ENCODE data around the gene CLEC20A.

The CLEC20A gene

DNA sequence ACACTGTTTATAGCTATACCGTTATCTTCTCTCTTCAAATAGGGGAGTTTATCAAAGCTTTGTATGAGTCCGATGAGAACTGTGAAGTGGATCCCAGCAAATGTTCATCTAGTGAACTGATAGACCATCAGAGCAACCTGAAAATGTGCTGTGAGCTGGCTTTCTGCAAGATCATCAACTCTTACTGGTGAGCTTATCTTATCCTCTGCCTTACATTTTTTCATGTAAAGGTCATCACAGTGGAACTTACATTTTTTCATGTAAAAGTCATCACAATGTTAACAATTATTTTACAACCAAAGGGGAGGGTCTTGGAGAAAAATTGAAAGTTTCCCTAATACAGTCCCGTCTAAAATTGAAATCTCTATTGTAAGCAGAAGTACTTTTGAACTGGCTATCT lies 45.2 kb downstream of the CLEC20A start:
- no peak overlapping the region for H3K4me3 ChIP-seq (ENCODE audit: low read length)
- TF ChIP-seq, protein P1, sequence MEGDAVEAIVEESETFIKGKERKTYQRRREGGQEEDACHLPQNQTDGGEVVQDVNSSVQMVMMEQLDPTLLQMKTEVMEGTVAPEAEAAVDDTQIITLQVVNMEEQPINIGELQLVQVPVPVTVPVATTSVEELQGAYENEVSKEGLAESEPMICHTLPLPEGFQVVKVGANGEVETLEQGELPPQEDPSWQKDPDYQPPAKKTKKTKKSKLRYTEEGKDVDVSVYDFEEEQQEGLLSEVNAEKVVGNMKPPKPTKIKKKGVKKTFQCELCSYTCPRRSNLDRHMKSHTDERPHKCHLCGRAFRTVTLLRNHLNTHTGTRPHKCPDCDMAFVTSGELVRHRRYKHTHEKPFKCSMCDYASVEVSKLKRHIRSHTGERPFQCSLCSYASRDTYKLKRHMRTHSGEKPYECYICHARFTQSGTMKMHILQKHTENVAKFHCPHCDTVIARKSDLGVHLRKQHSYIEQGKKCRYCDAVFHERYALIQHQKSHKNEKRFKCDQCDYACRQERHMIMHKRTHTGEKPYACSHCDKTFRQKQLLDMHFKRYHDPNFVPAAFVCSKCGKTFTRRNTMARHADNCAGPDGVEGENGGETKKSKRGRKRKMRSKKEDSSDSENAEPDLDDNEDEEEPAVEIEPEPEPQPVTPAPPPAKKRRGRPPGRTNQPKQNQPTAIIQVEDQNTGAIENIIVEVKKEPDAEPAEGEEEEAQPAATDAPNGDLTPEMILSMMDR (conservative IDR thresholded peaks at IDR 0.05; ENCODE audit: low read length): no peak
- peak; percentile 42 for DNase-seq (ENCODE audit: low read depth)

DNA sequence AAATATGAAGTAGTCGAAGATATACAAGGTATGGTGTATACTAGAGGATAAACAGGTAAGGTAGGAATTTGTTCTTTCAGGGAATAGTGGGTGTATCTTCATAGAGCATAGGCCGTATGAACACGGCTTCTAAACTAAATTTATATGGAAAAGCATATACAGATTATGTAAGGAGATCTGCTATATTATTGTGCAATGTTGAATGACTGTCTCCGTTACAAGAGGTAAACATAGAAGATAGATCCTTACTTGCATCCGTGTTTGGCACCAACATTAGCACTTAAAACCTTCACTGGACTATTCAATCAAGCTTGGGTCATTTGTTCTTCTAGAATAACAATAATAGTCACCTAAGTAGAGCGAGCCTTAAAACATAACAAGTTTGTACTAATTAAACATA lies 45.9 kb downstream of the CLEC20A start:
- DNase-seq (ENCODE audit: low read depth): no peak
- TF ChIP-seq, protein P1 (conservative IDR thresholded peaks at IDR 0.05; ENCODE audit: low read length): no peak
- H3K4me3 ChIP-seq (ENCODE audit: low read length): no peak overlapping the region

DNA sequence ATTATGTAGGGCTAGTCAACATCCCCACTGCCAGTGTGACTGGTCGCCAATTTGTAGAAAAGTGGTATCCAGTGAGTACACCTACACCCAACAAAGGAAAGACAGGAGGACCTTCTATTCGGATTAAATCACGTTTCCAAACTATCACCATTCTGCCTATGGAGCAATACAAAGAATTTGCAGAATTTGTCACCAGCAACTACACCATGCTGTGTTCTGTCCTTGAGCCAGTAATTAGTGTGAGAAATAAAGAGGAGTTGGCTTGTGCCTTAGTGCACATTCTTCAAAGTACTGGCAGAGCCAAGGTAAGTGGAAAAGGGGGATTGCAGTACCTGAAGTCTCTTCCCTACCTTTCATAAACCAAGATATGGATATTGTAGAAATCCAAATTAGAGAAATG lies 53.8 kb downstream of the CLEC20A start:
- DNase-seq (ENCODE audit: low read depth): no peak
- TF ChIP-seq, protein P1 (conservative IDR thresholded peaks at IDR 0.05; ENCODE audit: low read length): no peak
- H3K4me3 ChIP-seq (ENCODE audit: low read length): no peak overlapping the region

DNA sequence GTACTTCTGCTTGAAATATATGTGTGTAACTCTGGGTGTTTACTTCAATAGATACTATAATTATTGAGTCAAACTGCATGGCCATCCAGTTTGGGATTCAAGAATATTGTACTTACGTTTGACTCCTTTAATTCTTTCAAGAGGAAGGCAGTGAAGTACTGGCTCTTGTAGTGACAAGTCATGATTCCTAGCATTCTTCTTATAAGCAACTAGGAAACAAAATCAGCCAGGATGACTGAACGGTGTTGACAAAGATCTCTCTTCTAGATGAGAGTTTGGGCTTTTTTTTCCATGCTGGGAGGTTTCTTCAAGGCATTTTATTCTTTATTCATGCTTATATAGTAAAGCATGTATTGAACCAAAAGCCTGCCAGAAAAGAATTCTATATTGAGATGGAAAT lies 58.3 kb downstream of the CLEC20A start:
- peak; percentile 25 for DNase-seq (ENCODE audit: low read depth)
- TF ChIP-seq, protein P1 (conservative IDR thresholded peaks at IDR 0.05; ENCODE audit: low read length): no peak
- H3K4me3 ChIP-seq (ENCODE audit: low read length): no peak overlapping the region

DNA sequence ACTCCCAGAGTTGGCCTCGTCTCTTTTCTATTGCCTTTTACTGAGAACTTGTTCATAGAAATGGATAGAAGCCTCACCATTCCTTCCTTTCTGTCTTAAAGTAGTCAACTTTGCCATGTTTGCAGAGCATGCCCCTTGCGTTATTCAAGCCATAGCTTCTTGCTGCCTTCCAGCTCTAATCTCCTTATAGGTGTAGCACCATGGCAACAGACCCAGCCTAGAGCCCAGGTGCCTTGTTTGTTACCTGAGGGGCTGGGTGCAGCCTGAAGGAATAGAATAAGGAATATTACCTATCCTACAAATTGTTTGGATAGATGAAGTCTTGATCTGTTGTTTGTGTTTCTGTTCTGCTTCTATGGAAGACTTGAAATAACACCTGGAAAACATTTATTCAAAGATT lies 59.9 kb downstream of the CLEC20A start:
- TF ChIP-seq, protein P1 (conservative IDR thresholded peaks at IDR 0.05; ENCODE audit: low read length): no peak
- no peak overlapping the region for H3K4me3 ChIP-seq (ENCODE audit: low read length)
- DNase-seq (ENCODE audit: low read depth): no peak

DNA sequence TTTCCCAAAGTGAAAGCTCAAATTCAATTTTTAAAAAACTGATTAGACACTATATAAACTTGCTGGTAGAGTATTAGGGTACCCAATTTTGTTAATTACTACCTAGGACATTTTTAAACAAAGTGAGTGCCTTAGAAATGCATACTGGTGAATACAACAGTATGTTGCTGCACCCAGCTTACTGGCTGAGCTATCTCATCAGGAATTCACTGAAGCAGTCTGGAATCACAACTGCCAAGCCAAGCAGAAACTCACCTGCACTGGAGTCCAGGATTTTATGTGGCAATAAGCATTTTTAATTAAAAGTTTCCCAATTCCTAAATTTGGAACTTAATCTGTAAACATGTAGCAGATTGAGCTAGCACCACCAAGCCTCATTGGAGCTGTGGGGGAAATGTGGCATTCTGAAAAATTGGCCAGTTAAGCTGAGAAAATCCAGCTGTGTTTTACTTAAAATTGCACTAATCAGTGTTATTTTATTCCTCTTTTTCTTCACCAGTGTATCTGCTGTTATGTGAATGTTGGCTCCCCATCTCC lies 61.8 kb downstream of the CLEC20A start:
- DNase-seq (ENCODE audit: low read depth): no peak
- TF ChIP-seq, protein P1 (conservative IDR thresholded peaks at IDR 0.05; ENCODE audit: low read length): no peak
- no peak overlapping the region for H3K4me3 ChIP-seq (ENCODE audit: low read length)

DNA sequence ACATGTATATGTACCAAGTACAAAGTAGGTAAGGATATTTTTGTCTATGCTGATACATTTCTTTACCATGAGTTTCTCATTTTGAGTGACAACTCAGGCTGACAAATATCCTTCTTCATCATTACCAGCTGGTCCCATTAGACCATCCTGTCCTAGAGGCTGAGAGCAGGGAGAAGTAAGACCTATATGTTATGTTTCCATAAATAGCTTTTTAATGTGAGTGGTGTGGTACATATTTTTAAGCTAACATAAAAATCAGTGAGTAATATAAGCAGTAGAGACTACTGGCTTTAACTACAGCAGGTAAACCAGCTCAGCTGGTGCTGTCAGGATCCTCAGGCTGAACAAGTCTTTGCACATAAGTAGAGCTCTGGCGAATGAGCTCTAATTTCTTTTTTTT lies 62.4 kb downstream of the CLEC20A start:
- H3K4me3 ChIP-seq (ENCODE audit: low read length): no peak overlapping the region
- TF ChIP-seq, protein P1 (conservative IDR thresholded peaks at IDR 0.05; ENCODE audit: low read length): no peak
- DNase-seq (ENCODE audit: low read depth): no peak
